ENCODE measurements around the gene ERCC6.

DNA sequence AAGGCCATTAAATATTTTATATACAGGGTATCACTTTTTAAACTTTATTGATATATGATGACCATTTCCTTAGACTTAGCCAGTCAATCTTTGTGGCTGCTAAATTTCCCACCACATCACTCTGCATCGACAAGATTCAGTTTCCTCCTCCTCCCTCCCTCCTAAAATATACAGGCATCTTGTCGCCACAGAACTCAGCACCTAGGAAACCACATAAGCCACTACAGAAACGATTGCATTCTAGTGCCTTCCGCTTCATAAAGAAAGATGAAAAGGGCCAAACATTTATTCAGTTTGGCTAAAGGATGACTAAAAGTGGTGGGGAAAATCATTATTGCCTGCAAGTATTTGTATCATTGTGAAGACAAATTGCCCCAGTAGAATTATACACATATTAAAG, 30.7 kb downstream of the ERCC6 start:
- TF ChIP-seq, protein P1, sequence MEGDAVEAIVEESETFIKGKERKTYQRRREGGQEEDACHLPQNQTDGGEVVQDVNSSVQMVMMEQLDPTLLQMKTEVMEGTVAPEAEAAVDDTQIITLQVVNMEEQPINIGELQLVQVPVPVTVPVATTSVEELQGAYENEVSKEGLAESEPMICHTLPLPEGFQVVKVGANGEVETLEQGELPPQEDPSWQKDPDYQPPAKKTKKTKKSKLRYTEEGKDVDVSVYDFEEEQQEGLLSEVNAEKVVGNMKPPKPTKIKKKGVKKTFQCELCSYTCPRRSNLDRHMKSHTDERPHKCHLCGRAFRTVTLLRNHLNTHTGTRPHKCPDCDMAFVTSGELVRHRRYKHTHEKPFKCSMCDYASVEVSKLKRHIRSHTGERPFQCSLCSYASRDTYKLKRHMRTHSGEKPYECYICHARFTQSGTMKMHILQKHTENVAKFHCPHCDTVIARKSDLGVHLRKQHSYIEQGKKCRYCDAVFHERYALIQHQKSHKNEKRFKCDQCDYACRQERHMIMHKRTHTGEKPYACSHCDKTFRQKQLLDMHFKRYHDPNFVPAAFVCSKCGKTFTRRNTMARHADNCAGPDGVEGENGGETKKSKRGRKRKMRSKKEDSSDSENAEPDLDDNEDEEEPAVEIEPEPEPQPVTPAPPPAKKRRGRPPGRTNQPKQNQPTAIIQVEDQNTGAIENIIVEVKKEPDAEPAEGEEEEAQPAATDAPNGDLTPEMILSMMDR (conservative IDR thresholded peaks at IDR 0.05 in 1 of 2, IDR thresholded peaks at IDR 0.05 in 1 of 2; ENCODE audit: low read depth in 1 of 2, low read length in 2 of 2), result no peak
- TF ChIP-seq EZH2 (IDR thresholded peaks at IDR 0.05; ENCODE audit: low read length, missing control alignments), result no peak
